ENCODE data around the gene LARP4B. TPM values are rescaled to one million over a fixed set of nuclear protein-coding genes. Genes with fewer than 3 reads are reported as not detected.

Gene LARP4B
- total RNA-seq (2022; extraction: Qiagen RNA extraction), result 33.0 to 41.7 TPM (median 37.2 TPM) in 5 replicates

DNA sequence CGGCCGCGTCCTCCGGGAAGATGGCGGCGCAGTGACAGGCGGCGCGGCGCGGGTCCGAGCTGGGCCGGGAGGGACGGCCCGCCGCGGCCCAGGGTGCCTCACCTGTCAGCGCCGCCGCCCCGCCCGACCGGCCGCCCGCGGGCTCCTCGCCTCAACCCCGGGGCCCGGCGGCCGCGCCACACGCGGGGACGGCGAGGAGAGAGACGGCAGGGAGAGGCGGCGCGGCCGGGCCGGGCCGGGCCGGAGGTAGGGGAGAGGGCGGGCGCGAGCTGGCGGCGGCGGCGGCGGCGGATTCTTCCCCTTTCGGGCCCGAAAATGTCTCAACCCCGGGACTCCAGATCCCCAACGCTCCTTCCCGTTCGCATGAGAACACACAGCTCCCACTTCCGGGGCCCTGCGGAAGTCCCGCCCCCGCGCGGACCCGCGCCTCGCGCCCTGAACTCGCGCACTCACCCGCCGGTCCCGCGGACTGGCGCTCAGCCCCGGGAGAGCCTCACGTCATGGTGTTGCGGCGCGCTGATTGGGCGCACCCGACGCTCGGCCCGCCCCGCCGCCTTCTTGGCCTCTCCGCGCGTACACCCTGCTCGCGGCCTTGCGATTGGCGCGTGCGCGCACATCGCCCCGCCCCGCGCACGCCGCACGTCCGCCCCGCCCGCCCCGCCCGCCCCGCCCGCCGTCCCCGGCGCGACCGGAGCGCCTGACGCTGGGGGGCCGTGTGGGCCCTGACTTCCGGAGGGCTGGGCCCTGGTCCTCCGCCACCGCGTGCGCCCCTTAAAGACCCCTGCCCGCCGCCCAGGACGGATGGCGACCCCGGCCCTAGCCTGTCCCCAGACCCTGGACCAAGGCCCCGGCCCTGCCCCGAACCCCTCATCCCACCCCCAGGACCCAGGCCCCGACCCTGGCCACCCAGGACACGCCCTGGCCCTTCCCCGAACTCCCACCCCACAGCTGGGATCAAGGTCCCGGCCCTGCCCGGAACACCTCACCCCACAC lies at the start of gene LARP4B:
TSS of gene LARP4B (minus strand) at position 380 of the 993 bp plus-strand sequence. CDS start 45,984 bp downstream, outside the sequence.

Other genes starting within 250 kb of the LARP4B start
- 9.7 to 14.3 TPM (median 12.6 TPM) in 5 replicates for gene DIP2C, start 242.0 kb downstream of the LARP4B start, total RNA-seq (2022; extraction: Qiagen RNA extraction)
- 95.9 to 143 TPM (median 101 TPM) in 5 replicates for gene GTPBP4, start 56.7 kb upstream of the LARP4B start, total RNA-seq (2022; extraction: Qiagen RNA extraction)
- 0.10 TPM in 1 of 5 replicates, not detected in the others for gene IDI2, start 94.2 kb upstream of the LARP4B start, total RNA-seq (2022; extraction: Qiagen RNA extraction)
- gene IDI1, start 117.4 kb upstream of the LARP4B start, total RNA-seq (2022; extraction: Qiagen RNA extraction), result 29.3 to 33.0 TPM (median 32.5 TPM) in 5 replicates
- gene WDR37, start 124.7 kb upstream of the LARP4B start, total RNA-seq (2022; extraction: Qiagen RNA extraction), result 6.9 to 8.9 TPM (median 8.4 TPM) in 5 replicates

Data from A549 treated with Mapracorat at 1 μM for 4 hours (cell line).